Measurements from ENCODE around the gene DNAJC21.
"Not testable (repeated sequence)": the region's sequence is repeated elsewhere in the genome, so short reads cannot be mapped to it uniquely, and the experiment has no call there.

DNAJC21 gene

DNA sequence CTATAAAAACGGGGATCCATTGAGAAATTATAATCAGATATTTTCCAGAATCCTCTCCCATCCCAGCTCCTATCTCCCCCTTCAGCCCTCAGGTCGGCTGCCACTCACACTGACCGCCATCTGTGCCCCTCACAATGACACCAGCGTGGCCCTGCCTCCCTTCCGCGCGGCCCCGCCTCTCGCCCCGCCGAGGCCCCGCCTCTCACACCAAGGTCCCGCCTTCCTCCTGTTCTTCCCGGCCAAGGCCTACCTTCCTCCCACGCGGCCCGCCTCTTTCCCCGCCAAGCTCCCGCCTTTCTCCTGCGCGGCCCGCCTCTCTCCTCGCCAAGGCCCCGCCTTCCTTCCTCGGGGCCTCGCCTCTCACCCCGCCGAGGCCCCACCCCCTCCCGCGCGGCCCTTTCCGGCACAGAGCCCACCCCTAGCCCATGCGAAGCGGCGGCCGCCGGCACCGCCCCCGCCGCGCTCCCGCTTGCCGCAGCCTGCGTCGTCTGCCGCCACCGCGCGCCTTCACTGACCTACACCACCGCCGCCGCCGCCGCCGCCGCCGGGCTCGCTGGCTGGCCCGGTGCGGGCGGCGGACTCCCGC, at the start of gene DNAJC21:
Gene DNAJC21, plus strand, starts transcription at position 426 of the 586 bp plus-strand sequence. CDS start 261 bp downstream, outside the sequence.
- peak; percentile 98 for DNase-seq

DNA sequence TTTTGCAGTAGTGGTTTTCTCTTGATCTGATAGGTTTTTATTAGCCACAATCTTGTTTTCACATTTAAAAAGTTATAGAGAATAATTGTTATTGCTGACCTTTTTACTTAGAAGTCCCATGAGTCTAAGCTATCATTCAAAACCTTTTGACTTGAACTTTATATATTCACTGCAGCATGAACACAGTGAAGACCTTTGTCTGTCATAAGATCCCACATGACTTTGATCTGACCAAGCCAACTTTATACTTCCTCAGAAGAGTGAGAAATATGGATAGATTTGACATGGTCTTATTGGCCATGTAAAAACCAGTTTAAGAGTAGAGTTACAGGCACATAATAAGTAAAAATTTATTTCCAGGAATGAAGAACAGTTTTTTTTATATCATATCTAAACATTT, 48.1 kb upstream of the DNAJC21 start:
- no peak for DNase-seq

DNA sequence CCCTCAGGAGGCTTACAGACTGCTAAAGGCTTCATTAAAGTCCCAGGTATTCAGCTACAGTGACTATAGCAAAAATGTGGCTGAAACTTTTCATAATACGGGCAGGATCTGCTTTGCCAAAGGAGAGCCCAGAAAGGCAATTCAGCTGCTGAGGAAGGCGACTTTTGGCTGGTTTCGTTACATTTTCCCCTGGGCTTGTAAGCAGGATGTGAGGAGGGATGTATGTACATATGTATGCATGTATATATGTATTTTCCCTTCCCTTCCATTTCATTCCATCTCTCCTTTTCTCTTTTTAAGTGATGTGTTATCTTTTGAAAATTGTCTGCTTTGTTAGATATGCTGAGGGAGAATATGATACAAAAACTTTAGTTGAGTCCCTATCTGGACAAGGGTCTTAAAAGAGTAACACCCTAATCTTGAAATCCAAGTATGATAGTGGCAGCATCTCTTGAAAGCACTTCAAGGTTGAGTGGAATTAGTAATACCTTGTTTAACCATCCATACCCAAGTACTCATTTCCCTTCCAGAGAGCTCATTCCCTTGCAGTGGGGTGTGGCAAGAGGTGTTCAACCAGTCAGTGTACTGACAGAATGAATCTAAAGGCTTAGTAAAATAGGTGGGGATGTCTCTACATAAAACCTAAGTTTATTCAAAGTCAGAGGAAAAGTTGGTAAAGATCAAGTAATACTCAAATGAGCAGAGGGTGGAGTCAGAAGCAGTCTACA, 42.8 kb upstream of the DNAJC21 start:
- DNase-seq = no peak

DNA sequence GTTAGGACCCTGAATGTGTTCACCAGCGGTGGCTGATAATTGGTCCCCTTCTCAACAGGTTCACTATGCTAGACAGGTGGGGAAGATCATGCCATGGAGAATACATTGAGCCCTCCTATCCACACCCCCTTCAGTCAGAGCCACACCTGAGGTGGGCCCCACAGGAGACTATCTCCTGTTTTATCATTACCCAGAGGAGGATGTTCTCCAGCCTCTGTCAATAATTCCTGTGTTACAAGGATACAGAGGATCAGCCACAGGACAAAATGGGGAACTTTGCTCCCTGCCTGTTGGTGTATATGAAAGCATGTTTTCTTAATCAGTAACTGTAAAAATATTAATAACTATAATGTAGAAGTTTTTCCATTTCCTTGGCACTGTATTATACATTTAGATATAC, 40.0 kb upstream of the DNAJC21 start:
- no peak for DNase-seq

DNA sequence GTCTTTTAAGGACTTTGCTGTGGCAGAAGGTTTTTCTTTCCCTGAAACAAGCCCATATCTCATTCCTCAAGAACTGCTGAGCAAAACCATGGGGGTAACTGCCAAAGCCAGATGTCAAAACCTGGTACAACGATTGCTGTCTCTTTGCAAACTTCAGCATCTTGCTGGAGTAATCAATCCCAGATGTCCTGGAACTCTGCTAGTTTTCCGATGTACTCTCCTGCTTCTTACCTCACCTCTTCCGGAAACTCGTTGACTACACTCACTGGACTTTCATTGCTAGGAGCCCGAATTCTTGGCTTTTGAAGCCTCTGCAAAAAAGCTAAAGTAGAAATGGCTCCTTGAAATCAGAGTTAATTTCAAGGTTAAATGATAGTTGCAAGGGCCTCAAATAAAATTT, 37.4 kb upstream of the DNAJC21 start:
- DNase-seq = no peak

DNA sequence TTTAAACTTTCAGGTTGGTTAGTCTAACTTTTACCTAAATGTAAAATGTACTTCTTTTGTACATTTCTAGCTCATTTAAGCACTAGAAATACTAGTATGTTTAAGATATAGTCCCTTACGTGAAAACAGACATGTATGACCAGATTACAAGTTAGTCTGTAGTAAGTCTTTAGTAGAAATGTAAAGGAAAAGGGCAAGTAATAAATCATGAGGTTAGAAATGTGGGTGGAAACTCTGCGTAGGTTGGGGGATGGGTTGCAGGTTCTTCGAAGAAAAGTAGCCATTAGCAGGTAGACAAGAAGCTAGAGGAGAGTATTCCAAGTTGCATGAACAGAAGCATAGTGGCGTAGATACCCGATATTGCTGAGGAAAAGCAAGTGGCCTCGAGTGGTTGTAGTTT, 36.9 kb upstream of the DNAJC21 start:
- no peak for DNase-seq

DNA sequence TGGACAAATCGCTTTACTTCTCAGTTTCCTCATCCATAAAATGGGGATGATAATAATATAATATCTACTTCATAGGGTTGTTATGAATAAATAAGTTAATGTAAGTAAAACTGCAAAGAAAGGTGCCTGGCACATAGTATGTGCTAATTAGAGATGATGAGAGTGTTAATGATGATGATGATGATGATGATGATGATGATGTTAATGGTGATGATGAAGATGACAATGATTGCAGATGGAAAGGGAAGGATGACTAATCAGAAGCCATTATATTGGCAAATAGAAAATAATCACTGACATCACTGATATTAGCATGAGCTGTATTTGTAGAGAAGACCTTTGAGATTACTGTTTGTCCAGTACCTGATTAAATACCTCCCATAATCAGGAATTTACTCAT, 34.6 kb upstream of the DNAJC21 start:
- DNase-seq = no peak

DNA sequence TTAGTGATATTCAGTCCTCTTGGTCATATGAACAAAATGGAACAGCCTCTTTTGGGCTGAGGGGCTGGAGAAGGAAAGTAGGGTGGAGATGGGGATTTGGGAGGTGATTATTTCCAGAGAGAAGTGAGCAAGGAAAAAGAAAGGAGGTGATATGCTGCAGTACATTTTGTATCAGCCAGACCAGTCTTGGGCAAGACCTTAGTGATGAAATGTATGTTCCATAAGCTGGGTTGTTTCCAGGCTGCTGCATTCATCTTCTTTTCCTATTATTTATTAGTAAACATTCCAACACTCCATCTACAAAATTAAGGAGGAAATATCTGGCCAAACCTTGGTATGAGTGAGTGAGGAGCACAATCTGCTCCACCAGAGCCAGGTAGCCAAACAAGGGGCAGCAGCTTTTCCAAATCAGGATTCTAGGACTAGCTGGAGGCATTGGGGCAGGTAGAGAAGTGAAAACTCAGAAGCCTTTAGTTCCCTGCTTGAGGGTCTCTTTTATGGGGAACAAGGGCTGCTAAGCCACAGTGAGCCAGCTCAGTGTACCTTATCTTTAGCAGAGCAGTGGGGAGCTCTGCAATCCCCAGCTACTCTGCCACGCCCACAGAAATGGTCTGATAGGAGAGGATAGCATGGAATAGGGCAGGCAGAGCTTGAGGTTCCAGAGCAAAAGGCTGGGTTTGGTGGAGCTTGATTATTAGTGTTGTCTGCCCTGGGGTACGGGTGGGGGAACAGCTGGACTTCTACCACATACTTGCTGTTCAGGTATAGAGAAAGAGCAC, 33.5 kb upstream of the DNAJC21 start:
- no peak for DNase-seq

DNA sequence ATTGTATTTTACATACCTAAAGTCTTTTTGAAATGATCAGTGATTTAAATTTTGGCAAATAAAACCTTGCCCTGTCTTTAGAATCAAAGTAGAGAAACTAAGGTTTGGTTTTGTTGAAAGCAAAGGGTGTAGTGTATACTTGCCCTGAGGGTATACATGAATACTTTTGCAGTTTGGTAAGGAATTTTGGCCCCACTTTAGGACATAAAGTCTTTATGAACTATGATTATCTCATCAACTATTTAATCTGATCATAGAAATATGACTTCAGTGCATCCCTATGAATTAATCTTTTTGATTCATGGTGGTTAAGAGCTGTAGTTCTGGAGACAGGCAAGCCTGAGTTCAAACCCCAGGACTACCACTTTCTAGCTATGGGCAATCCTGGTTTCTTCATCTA, 31.7 kb upstream of the DNAJC21 start:
- DNase-seq = no peak

DNA sequence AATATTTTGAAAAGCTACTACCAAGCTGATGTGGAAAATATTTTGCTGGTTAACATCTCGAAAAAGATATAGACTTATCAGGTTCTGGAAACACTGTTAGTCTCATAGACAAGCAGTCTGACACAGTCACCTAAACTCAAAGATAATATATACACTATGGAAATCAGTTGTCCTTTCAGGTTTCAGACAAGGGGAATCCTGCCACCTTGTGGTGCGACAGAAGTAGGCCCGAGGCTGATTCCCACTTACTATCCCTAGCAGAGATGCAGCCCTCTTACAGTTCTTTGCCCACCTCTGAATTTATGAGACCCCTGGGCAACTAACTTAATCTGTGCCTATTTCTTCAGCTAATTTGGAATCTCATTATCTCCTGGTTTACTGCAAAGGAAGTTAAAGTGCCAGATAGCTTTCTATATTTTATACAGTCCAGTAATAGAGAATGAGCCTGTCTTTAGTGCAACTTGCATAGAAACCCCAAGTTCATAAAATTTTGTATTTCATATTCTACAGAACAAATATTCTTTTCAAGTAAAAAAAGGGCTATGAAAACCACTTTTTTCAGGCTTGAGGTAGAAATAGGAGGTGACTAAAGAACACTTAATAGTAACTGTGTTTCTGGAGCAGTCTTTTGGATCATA, 31.0 kb upstream of the DNAJC21 start:
- DNase-seq = peak; percentile 72

DNA sequence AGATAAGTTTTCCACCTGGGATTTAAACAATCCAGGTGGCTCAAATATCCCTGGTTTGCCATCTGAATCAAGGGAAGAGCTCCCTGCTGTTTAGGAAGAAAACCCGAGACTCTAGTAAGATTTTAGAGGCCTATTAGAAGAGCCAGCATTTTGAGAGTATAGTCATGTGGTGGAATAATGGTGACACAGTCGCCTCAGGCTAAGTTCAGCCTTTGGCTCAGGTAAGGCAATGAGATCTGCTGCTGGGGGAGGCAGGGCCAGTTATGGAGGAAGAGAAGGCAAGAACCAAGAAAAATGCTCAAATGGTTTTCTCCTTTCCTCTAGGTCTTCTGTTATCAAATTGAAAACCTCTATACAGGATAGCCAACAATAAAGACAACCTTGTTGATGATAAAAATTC, 30.3 kb upstream of the DNAJC21 start:
- DNase-seq = no peak

DNA sequence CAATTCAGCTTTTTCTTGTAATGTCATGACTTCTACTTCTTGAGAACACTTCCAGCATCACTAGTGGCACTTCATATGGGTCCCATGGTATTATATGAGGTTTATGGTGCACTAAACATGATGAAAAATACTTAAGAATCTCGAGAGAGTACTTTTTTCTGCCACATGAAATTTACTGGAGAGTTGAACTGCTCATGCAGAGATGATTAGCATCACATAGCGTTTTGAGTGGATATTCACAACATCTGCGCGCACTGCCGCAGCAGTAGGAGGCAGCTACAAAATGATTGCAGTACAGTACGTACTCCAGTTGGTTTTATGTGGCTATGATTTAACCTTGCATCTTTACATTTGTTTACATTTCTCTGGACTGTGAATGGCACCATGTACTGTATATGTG, 28.7 kb upstream of the DNAJC21 start:
- no peak for DNase-seq

DNA sequence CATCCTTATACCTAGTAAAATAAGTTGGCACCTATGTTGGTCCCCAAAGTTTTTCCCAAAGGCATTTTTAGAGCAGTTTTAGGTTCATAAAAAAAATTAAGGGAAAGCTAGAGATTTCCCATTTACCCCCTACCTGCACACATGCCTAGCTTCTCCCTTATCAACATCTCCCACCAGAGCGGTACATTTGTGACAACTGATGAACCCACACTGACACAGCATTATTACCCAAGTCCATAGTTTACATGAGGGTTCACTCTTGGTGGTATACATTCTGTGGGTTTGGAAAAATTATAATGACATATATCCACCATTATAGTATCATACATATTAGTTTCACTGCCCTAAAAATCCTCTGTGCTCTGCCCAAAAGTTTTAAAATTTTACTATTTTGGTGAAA, 26.1 kb upstream of the DNAJC21 start:
- DNase-seq = no peak

DNA sequence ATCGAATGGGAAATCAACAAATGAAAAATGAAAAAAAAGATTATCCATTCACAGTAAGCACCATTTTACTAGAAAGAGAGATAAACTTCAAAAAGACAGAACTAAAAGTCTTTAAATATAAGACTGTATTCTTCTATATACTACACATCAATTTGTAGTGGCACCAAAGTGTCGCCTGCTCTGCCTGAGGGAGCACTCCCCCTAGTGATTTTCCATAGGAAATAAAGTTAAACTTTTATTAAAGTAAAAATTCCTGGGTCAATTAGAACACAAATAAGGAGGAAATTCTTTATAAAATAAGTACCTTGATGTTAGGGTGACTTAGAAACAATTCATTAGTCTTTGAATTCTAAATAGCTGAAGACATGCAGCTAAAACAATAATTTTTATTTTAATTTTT, 23.8 kb upstream of the DNAJC21 start:
- DNase-seq = no peak

DNA sequence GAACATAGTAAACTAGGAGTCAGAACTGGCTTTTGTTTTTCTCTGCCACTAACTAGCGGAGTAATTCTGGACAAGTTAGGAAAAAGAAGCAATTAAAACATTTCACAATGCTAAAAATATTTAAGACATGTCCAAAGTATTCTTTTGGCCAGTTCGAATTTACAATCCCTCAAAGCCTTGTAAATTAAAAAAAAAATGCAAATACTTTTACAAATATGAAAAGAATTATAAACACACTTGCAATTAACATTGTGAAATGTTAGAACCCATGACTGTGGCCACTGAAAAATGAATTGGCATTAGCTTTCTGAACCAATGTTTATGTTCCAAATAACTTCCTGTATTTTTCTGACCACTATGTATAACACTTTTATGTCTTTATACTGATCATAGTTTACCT, 16.3 kb upstream of the DNAJC21 start:
- no peak for DNase-seq

DNA sequence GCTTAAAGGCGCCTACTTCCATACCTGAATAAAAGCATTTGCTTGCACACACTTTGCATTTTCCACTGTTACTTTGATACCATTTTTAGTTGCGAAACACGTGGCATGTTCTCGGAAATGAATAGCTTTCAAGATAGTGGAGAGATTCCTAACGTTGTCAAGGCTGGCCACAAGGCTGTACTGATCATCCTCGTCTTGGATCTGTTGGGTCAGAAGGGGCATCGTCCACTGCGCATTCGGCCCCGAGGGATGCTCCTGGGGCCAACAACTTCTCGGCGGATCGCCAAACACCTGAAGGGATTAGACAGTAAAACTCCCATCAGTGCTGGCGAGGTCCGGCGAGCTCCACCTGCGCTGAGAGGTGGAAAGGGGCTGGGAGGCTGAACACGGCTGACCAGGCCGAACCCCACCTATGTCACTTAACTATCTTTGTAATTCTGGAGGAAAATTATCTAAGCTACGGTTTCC, 14.7 kb upstream of the DNAJC21 start:
- DNase-seq = no peak

DNA sequence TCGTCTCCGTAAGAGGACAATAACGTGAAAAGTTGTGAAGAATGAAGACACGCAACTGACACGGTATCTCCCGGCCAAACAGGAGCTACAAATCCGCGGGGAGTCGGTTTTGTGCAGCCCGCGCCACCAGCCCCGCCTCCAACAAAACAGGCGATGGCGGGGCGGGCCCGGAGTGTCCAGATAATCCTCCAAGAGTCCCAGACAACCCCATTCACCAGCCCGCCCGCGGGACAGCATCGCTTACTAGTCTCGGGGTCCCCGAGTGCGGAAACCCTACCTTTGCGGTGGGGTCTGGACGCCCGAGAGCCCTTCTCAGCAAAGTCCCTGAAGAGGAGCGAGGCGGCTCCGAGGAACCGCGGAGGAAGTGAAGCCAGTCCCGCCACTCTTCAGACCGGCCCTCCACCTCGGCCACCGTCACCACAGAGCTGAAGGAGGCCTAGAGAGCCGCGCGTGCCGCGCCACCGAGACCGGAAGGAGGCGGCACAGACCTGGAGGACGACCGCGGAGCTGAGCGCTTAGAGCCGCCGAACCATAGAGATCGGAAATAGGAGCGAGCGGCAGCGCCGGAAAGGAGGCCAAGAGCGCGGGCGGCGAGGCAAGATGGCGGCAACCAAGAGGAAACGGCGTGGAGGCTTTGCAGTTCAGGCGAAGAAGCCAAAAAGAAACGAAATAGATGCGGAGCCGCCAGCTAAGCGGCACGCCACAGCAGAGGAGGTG, 14.1 kb upstream of the DNAJC21 start, which contains the start of the genes BRIX1 and RAD1:
Gene BRIX1, plus strand, starts transcription at position 573 of the 717 bp plus-strand sequence. Its CDS starts 28 bp downstream, at position 601.
Gene RAD1, minus strand, starts transcription at position 366 of the 717 bp plus-strand sequence. CDS start 612 bp downstream, outside the sequence.
- peak; percentile 94 for DNase-seq

DNA sequence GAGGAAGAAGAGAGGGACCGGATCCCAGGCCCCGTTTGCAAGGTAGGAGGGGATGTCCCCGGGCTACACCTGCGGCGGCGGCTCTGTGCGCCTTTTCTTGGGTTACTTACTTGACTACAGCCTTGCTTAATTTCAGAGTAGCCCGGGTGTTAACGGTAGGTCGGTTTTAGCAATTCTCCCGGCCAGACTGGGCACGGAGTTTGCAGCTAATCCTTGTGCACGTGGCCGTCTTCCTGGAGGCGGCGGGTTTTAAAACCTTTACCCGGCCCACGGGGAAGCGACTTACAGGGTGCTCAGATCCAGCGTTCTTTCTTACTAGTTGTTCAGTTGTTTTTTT, 13.5 kb upstream of the DNAJC21 start:
- peak; percentile 30 for DNase-seq

DNA sequence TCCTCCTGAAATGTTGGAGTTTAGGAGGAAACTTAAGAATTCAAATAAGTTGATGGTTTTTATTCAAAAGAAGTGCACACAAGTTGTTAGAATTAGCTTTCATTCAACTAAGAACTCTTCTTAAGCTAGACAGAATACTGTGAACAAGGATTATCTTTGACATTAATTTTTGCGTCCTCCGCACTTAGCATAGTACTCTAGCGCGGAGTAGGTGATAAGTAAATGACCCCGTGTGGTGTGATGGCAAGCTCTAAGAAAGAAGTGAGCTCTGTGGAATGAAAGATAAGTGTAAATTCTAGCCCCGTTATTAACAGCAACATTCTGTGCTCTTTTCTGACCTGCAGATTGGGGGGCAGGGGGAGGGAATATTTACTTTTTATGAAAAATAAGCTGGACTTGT, 12.8 kb upstream of the DNAJC21 start:
- DNase-seq = no peak

DNA sequence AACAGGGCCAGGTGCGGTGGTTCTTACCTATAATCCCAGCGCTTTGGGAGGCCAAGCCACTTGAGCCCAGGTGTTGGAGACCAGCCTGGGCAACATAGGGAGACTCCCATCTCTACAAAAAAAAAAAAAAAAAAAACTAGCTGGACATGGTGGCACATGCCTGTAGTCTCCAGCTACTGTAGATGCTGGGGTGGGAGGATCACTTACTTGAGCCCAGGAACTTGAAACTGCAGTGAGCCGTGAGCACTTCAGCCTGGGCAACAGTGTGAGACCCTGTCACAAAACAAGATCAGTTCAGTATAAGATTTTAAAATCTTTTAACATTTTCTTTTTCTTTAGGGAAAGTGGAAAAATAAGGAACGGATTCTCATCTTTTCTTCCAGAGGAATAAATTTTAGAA, 11.3 kb upstream of the DNAJC21 start:
- DNase-seq = no peak

DNA sequence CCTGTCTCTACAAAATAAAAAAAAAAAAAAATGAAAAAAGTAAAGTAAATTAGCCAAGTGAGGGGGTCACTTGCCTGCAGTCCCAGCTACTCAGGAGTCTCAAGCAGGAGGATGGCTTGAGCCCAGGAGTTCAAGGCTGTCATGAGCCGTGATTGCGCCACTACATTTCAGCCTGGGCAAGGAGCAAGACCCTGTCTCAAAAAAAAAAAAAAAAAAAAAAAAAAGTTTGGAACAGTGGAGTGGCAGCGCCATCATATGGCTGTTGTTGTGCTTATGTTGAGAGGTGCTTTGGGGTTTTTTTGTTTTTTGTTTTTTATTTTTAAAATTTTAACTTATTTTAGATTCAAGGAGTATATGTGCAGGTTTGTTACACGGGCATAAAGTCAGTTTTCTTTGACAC, 10.3 kb upstream of the DNAJC21 start:
- no peak for DNase-seq

DNA sequence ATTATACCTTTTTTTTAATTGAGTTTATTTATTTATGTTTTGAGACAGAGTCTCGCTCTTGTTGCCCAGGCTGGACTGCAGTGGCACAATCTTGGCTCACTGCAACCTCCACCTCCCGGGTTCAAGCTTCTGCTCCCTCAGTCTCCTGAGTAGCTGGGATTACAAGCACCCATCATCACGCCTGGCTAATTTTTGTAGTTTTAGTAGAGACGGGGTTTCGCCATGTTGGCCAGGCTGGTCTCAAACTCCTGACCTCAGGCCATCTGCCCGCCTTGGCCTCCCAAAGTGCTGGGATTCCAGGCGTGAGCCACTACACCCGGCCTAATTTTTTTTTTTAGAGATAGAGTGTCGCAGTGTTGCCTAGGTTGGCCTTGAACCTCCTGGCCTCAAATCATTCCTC, 6.1 kb upstream of the DNAJC21 start:
- DNase-seq = not testable (repeated sequence)
